Measurements from ENCODE around the gene FOXF2. TPM values are rescaled to one million over a fixed set of nuclear protein-coding genes. Genes with fewer than 3 reads are reported as not detected.
A peak's percentile ranks its signal among the peaks of the same experiment; 100 is the strongest.
"Not testable (repeated sequence)": the region's sequence is repeated elsewhere in the genome, so short reads cannot be mapped to it uniquely, and the experiment has no call there.

Gene FOXF2
- total RNA-seq, 4 donors from 2014 or later: 0.34 to 12.4 (median 4.0) TPM

DNA sequence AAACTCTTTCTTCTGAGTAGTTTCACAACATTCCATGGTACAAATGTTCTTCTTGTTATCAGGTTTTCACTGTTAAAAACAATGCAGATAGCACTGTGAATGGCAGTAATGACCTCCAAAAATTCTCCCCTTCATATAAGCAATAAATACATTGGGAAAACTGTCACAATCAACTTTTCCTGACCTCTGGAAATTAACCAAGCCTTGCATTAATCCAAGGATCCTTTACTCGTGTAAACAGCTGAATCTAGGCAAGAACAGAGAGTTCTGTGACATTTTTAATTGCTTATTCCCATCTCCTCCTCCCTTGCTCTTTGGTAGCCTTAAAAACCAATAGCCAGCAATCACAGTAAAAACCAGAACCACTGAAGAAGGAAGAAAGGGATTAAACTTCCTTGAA is 39.7 kb upstream of the FOXF2 start:
- Histone ChIP-seq H3K36me3 (no peaks in the 10 kb centered on the region), H3K27me3 (peaks cover 0 to 33% (median 0%) of the 10 kb centered on the region in 4 donors), H3K4me1 (peaks cover 0 to 14% (median 3%) of the 10 kb centered on the region in 3 donors), H3K27ac (peak overlapping the region in 1 of 4 donors; percentile 25), H3K9me3 (peaks cover 0 to 15% (median 10%) of the 10 kb centered on the region in 3 donors), H3K4me3 (no peak overlapping the region)
- intact Hi-C loops (cut with DNase I): loop anchor here (10.0 kb wide), 1 partner anchor 545 kb away; no protein-coding TSS in a partner anchor
- DNase-seq: no peak
- TF ChIP-seq, protein P1, sequence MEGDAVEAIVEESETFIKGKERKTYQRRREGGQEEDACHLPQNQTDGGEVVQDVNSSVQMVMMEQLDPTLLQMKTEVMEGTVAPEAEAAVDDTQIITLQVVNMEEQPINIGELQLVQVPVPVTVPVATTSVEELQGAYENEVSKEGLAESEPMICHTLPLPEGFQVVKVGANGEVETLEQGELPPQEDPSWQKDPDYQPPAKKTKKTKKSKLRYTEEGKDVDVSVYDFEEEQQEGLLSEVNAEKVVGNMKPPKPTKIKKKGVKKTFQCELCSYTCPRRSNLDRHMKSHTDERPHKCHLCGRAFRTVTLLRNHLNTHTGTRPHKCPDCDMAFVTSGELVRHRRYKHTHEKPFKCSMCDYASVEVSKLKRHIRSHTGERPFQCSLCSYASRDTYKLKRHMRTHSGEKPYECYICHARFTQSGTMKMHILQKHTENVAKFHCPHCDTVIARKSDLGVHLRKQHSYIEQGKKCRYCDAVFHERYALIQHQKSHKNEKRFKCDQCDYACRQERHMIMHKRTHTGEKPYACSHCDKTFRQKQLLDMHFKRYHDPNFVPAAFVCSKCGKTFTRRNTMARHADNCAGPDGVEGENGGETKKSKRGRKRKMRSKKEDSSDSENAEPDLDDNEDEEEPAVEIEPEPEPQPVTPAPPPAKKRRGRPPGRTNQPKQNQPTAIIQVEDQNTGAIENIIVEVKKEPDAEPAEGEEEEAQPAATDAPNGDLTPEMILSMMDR (IDR thresholded peaks at IDR 0.05): no peak
- no peak for TF ChIP-seq POLR2A (IDR thresholded peaks at IDR 0.05)
- 25 to 27% methylated on average over 1 of the region's 1 CpG for WGBS, 2 donors

DNA sequence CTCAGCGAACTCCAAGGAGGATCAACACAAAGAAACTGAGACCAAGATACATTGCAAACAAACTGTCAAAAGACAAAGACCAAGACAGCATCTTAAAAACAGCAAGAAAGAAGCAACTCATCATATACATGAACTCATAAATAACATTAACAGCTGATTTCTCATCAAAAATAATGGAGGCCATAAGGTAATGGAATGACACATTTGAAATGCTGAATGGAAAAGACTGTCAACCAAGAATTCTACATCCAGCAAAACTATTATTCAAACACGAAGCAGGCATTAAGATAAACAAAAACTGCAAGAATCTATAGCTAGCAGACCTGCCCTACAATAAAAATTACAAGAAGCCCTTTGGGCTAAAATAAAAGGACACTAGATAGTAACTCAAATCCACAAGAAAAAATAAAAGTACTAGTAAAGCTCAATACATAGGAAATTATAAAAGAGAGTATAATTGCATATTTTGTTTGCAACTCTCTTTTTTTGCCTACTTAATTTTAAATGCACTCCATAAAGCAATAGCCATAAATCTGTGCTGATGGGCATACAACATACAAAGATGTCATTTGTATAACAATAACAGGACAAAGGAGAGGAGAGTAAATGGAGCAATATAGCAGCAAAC is 37.9 kb upstream of the FOXF2 start:
- intact Hi-C loops (cut with DNase I): no loop called here
- no peak for TF ChIP-seq POLR2A (IDR thresholded peaks at IDR 0.05)
- TF ChIP-seq, protein P1 (IDR thresholded peaks at IDR 0.05): no peak
- WGBS, 2 donors: 71 to 82% methylated on average over 2 of the region's 2 CpGs

GRCh38 chr6:1355068-1355467 is 34.3 kb upstream of the FOXF2 start:
- Histone ChIP-seq H3K27me3 (peaks cover 0 to 14% (median 0%) of the 10 kb centered on the region in 4 donors), H3K9me3 (peaks cover 0 to 15% (median 10%) of the 10 kb centered on the region in 3 donors)
- H3K4me3 ChIP-seq; DNase-seq; H3K36me3 ChIP-seq; intact Hi-C loops (cut with DNase I); H3K27ac ChIP-seq; H3K4me1 ChIP-seq: not testable (repeated sequence)

More for the DNA sequence above, 37.9 kb upstream of the FOXF2 start:
- Histone ChIP-seq H3K36me3 (no peaks in the 10 kb centered on the region), H3K9me3 (peaks cover 0 to 15% (median 10%) of the 10 kb centered on the region in 3 donors), H3K27me3 (peaks cover 0 to 22% (median 0%) of the 10 kb centered on the region in 4 donors), H3K27ac (no peak overlapping the region), H3K4me1 (peaks cover 0 to 9% (median 3%) of the 10 kb centered on the region in 3 donors), H3K4me3 (no peak overlapping the region)
- no peak for DNase-seq

DNA sequence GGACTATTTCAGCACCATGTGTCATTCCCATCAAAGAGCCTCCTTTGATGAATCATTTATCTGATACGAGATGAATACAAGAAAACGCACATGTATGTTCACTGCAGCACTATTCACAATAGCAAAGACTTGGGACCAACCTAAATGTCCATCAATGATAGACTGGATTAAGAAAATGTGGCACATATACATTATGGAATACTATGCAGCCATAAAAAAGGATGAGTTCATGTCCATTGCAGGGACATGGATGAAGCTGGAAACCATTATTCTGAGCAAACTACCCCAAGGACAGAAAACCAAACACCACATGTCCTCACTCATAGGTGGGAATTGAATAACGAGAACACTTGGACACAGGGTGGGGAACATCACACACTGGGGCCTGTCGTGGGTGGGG is 27.7 kb upstream of the FOXF2 start:
- 83 to 87% methylated on average over 3 to 4 of the region's 4 CpGs for WGBS, 2 donors
- DNase-seq; intact Hi-C loops (cut with DNase I); H3K36me3 ChIP-seq; H3K27ac ChIP-seq; H3K4me3 ChIP-seq; H3K9me3 ChIP-seq: not testable (repeated sequence)
- Histone ChIP-seq H3K27me3 (peaks cover 0 to 34% (median 0%) of the 10 kb centered on the region in 4 donors), H3K4me1 (peaks cover 0 to 26% (median 5%) of the 10 kb centered on the region in 3 donors)

GRCh38 chr6:1362643-1363042 is 26.7 kb upstream of the FOXF2 start:
- no peak for DNase-seq
- intact Hi-C loops (cut with DNase I): no loop called here
- 87 to 89% methylated on average over 9 of the region's 9 CpGs for WGBS, 2 donors
- Histone ChIP-seq H3K27ac (peak overlapping the region in 1 of 4 donors; percentile 80), H3K4me1 (peaks cover 0 to 28% (median 5%) of the 10 kb centered on the region in 3 donors), H3K4me3 (no peak overlapping the region), H3K36me3 (no peaks in the 10 kb centered on the region), H3K27me3 (peaks cover 0 to 30% (median 0%) of the 10 kb centered on the region in 4 donors), H3K9me3 (no peaks in the 10 kb centered on the region)
- no peak for TF ChIP-seq POLR2A (IDR thresholded peaks at IDR 0.05)
- TF ChIP-seq, protein P1 (IDR thresholded peaks at IDR 0.05): no peak

GRCh38 chr6:1363298-1363697 is 26.1 kb upstream of the FOXF2 start:
- intact Hi-C loops (cut with DNase I): no loop called here
- no peak for TF ChIP-seq POLR2A (IDR thresholded peaks at IDR 0.05)
- TF ChIP-seq, protein P1 (IDR thresholded peaks at IDR 0.05): no peak
- DNase-seq: no peak
- peaks cover 0 to 30% (median 0%) of the 10 kb centered on the region in 4 donors for H3K27me3 ChIP-seq
- peaks cover 0 to 28% (median 5%) of the 10 kb centered on the region in 3 donors for H3K4me1 ChIP-seq
- no peaks in the 10 kb centered on the region for H3K9me3 ChIP-seq
- H3K36me3 ChIP-seq: no peaks in the 10 kb centered on the region
- 70 to 74% methylated on average over 4 of the region's 4 CpGs for WGBS, 2 donors
- peak overlapping the region in 3 of 4 donors; percentile 62 to 85 (median 80) for H3K27ac ChIP-seq
- H3K4me3 ChIP-seq: no peak overlapping the region

Measured in esophagus squamous epithelium (tissue), 5 donors.